HEK293 (cell line): ENCODE measurements around the gene NHP2.

Source experiments
- CTCF ChIA-PET: fragments of 350-600 bp; formaldehyde crosslinking; extraction: SDS; loops from one replicate; lab custom pipeline; 2021; ENCODE audit warnings: antibody characterized with exemption; lab: Yijun Ruan, JAX
- POLR2A ChIA-PET: fragments of 300-600 bp; formaldehyde crosslinking; extraction: SDS; loops from one replicate; lab custom pipeline; 2020; ENCODE audit warnings: antibody characterized with exemption, inconsistent platforms; lab: Yijun Ruan, JAX
- H3K27ac ChIP-seq: fragments of 200-500 bp; sonication (Bioruptor generic); 2 replicates; pipeline ENCODE4 v1.5.1; 2014; ENCODE audit warnings: low read depth, low read length, control low read depth, inconsistent platforms; ENCODE audit errors: extremely low read depth
- H3K36me3 ChIP-seq, 2 experiments: fragments of 200-500 bp in 1 of 2; sonication (Bioruptor generic) in 1 of 2; 1 replicate in 1 of 2; 2 replicates in 1 of 2; pipeline ENCODE4 v1.5.1; 2014 to 2017; ENCODE audit warnings: inconsistent platforms in 2 of 2, low read length in 2 of 2; ENCODE audit not compliant: control insufficient read depth in 2 of 2, insufficient read depth in 1 of 2
- H3K4me1 ChIP-seq: fragments of 200-500 bp; sonication (Bioruptor generic); 2 replicates; pipeline ENCODE4 v1.5.1; 2014; ENCODE audit warnings: mild to moderate bottlenecking, low read length, inconsistent platforms; ENCODE audit not compliant: control insufficient read depth, insufficient read depth
- H3K4me3 ChIP-seq: 2 replicates; pipeline ENCODE4 v1.5.1; 2011; ENCODE audit warnings: low read depth, mild to moderate bottlenecking, control low read depth, low read length, moderate library complexity
- H3K9me3 ChIP-seq: fragments of 200-500 bp; sonication (Bioruptor generic); 2 replicates; pipeline ENCODE4 v1.5.1; 2014; ENCODE audit warnings: low read depth, low read length, inconsistent platforms; ENCODE audit not compliant: control insufficient read depth, insufficient read depth
- ELK4 ChIP-seq: IDR thresholded peaks from 2 replicates; pipeline ENCODE4 v1.6.1; 2011; ENCODE audit warnings: mild to moderate bottlenecking, low read depth, low read length, borderline replicate concordance
- FEZF1 ChIP-seq: fragments of 450-650 bp; formaldehyde crosslinking; IDR thresholded peaks from 2 replicates; pipeline ENCODE4 v1.5.1; 2016; ENCODE audit warnings: missing biosample characterization, missing genetic modification characterization
- GFI1B ChIP-seq: fragments of 450-650 bp; formaldehyde crosslinking; IDR thresholded peaks from 2 replicates; pipeline ENCODE4 v1.5.1; 2016; ENCODE audit warnings: missing biosample characterization, missing genetic modification characterization
- HIC1 ChIP-seq: fragments of 450-650 bp; formaldehyde crosslinking; IDR thresholded peaks from 2 replicates; pipeline ENCODE4 v1.5.1; 2016; ENCODE audit warnings: missing biosample characterization, missing genetic modification characterization
- KLF10 ChIP-seq: fragments of 450-650 bp; IDR thresholded peaks from 2 replicates; pipeline ENCODE4 v1.5.1; 2018; ENCODE audit warnings: missing biosample characterization, mild to moderate bottlenecking, missing genetic modification characterization
- KLF9 ChIP-seq: fragments of 450-650 bp; formaldehyde crosslinking; IDR thresholded peaks from 2 replicates; pipeline ENCODE4 v1.5.1; 2016; ENCODE audit warnings: missing biosample characterization, missing genetic modification characterization, low read depth
- PBX3 ChIP-seq: sonication (generic); formaldehyde crosslinking; IDR thresholded peaks from 2 replicates; pipeline ENCODE4 v1.8.1; 2022; ENCODE audit warnings: mild to moderate bottlenecking, moderate library complexity, missing genetic modification reagents
- REPIN1 ChIP-seq: fragments of 450-650 bp; formaldehyde crosslinking; IDR thresholded peaks from 2 replicates; pipeline ENCODE4 v1.5.1; 2017; ENCODE audit warnings: missing biosample characterization, missing genetic modification characterization, low read depth
- ZBTB44 ChIP-seq: fragments of 450-650 bp; IDR thresholded peaks from 2 replicates; pipeline ENCODE4 v1.5.1; 2018; ENCODE audit warnings: missing biosample characterization, mild to moderate bottlenecking, missing genetic modification characterization
- ZNF26 ChIP-seq: fragments of 450-650 bp; formaldehyde crosslinking; IDR thresholded peaks from 2 replicates; pipeline ENCODE4 v1.5.1; 2016; ENCODE audit warnings: missing biosample characterization, missing genetic modification characterization
- ZNF266 ChIP-seq: fragments of 450-650 bp; formaldehyde crosslinking; IDR thresholded peaks from 2 replicates; pipeline ENCODE4 v1.5.1; 2016; ENCODE audit warnings: missing biosample characterization, missing genetic modification characterization, low read depth
- ZNF423 ChIP-seq: fragments of 450-650 bp; formaldehyde crosslinking; IDR thresholded peaks from 2 replicates; pipeline ENCODE4 v1.5.1; 2016; ENCODE audit warnings: missing biosample characterization, missing genetic modification characterization
- ZNF501 ChIP-seq: fragments of 450-650 bp; formaldehyde crosslinking; IDR thresholded peaks from 2 replicates; pipeline ENCODE4 v1.5.1; 2016; ENCODE audit warnings: missing biosample characterization, missing genetic modification characterization
- ZNF558 ChIP-seq: fragments of 450-650 bp; formaldehyde crosslinking; IDR thresholded peaks from 2 replicates; pipeline ENCODE4 v1.5.1; 2016; ENCODE audit warnings: missing biosample characterization, missing genetic modification characterization
- ZNF596 ChIP-seq: fragments of 450-650 bp; IDR thresholded peaks from 2 replicates; pipeline ENCODE4 v1.5.0; 2018; ENCODE audit warnings: missing biosample characterization, mild to moderate bottlenecking, missing genetic modification characterization, moderate library complexity
- ZNF610 ChIP-seq: fragments of 450-650 bp; formaldehyde crosslinking; IDR thresholded peaks from 2 replicates; pipeline ENCODE4 v1.5.1; 2016; ENCODE audit warnings: missing biosample characterization, missing genetic modification characterization, borderline replicate concordance
- ZNF701 ChIP-seq: fragments of 450-650 bp; formaldehyde crosslinking; IDR thresholded peaks from 2 replicates; pipeline ENCODE4 v1.5.1; 2016; ENCODE audit warnings: missing biosample characterization, missing genetic modification characterization
- ZSCAN16 ChIP-seq: fragments of 450-650 bp; formaldehyde crosslinking; IDR thresholded peaks from 2 replicates; pipeline ENCODE4 v1.5.1; 2016; ENCODE audit warnings: missing biosample characterization, missing genetic modification characterization

NHP2 gene

GRCh38 chr5:178186427-178186826 lies 32.7 kb upstream of the NHP2 start:
- Histone ChIP-seq H3K36me3 (no peaks in the 10 kb centered on the region), H3K9me3 (no peaks in the 10 kb centered on the region)
- no peak for TF ChIP-seq ZNF596 (tag by site-specific recombination)
- TF ChIP-seq, all 188 proteins: peak for 0
- POLR2A ChIA-PET: interaction anchor here (2.7 kb wide), 1 partner anchor 18 kb away, joined by 18 read pairs; the partner anchor contains the start of gene HNRNPAB
- CTCF ChIA-PET: interaction anchor here (0.7 to 1.3 kb wide), 3 partner anchors 11 to 111 kb away, joined by 3 read pairs; no protein-coding TSS in a partner anchor
- H3K27ac ChIP-seq: no peak overlapping the region
- H3K4me3 ChIP-seq: no peak overlapping the region
- H3K4me1 ChIP-seq: no peaks in the 10 kb centered on the region

- TF ChIP-seq KLF9 (tag by site-specific recombination): no peak
- no peak for TF ChIP-seq GFI1B
- no peak for TF ChIP-seq ELK4
- Histone ChIP-seq H3K9me3 (no peaks in the 10 kb centered on the region), H3K36me3 (no peaks in the 10 kb centered on the region), H3K27ac (no peak overlapping the region), H3K4me3 (no peak overlapping the region), H3K4me1 (no peaks in the 10 kb centered on the region)
- POLR2A ChIA-PET: interaction anchor here (1.9 kb wide), 1 partner anchor 22 kb away, joined by 18 read pairs; the partner anchor contains the start of gene HNRNPAB
- CTCF ChIA-PET: interaction anchor here (0.8 kb wide), 1 partner anchor 14 kb away, joined by 3 read pairs; no protein-coding TSS in a partner anchor
Observed at GRCh38 chr5:178182158-178182876, 28.6 kb upstream of the NHP2 start.

- Histone ChIP-seq H3K9me3 (no peaks in the 10 kb centered on the region), H3K4me1 (no peaks in the 10 kb centered on the region), H3K27ac (no peak overlapping the region), H3K36me3 (no peaks in the 10 kb centered on the region), H3K4me3 (no peak overlapping the region)
- ChIA-PET CTCF (interaction anchor here (1.5 kb wide), 1 partner anchor 105 kb away, joined by 3 read pairs; no protein-coding TSS in a partner anchor), POLR2A (interaction anchor here (1.4 kb wide), 1 partner anchor 24 kb away, joined by 6 read pairs; the partner anchor contains the start of gene HNRNPAB)
- TF ChIP-seq ZNF610 (tag by site-specific recombination): no peak
- TF ChIP-seq ZNF266 (tag by site-specific recombination): no peak
- no peak for TF ChIP-seq KLF10 (tag by site-specific recombination)
- no peak for TF ChIP-seq FEZF1 (tag by site-specific recombination)
- no peak for TF ChIP-seq ZSCAN16
- no peak for TF ChIP-seq ZBTB44 (tag by site-specific recombination)
- TF ChIP-seq PBX3 (CRISPR knock-in tag): no peak
- no peak for TF ChIP-seq ZNF423 (tag by site-specific recombination)
- TF ChIP-seq ZNF596 (tag by site-specific recombination): no peak
- TF ChIP-seq HIC1 (tag by site-specific recombination): no peak
- TF ChIP-seq REPIN1 (tag by site-specific recombination): no peak
- no peak for TF ChIP-seq ZNF26 (tag by site-specific recombination)
- TF ChIP-seq ZNF701 (tag by site-specific recombination): no peak
- no peak for TF ChIP-seq ZNF558
- no peak for TF ChIP-seq ZNF501 (tag by site-specific recombination)
Observed at GRCh38 chr5:178180141-178180863, 26.6 kb upstream of the NHP2 start.
